CD14-positive monocyte (primary cell): ENCODE data around the gene ATG10. TPM values are rescaled to one million over a fixed set of nuclear protein-coding genes. Genes with fewer than 3 reads are reported as not detected.
"Not testable (repeated sequence)": the region's sequence is repeated elsewhere in the genome, so short reads cannot be mapped to it uniquely, and the experiment has no call there.

ENCODE experiments used
- DNase-seq, 3 donors: peaks; one replicate each; pipeline ENCODE4 v3.0.0-alpha.2; 2011 to 2022
- H2AFZ ChIP-seq: 2 replicates; pipeline ENCODE4 v1.6.0; 2012; ENCODE audit warnings: mild to moderate bottlenecking, low read depth, low read length, inconsistent platforms; ENCODE audit not compliant: insufficient read depth, poor library complexity, severe bottlenecking
- H3K27ac ChIP-seq, 2 donors: 1 replicate in 1 of 2; 2 replicates in 1 of 2; pipeline ENCODE4 v1.5.1; 2012 to 2013; ENCODE audit warnings: low read length in 2 of 2, control low read depth in 1 of 2, inconsistent platforms in 1 of 2, low read depth in 1 of 2, mild to moderate bottlenecking in 1 of 2
- H3K27me3 ChIP-seq, 2 donors: one replicate each; pipeline versions ENCODE4 v1.6.0 to v1.6.1; 2011 to 2013; ENCODE audit warnings: low read length in 2 of 2; ENCODE audit not compliant: control insufficient read depth in 2 of 2, insufficient read depth in 2 of 2
- H3K36me3 ChIP-seq, 2 donors: replicated peaks in 1 of 2; 1 replicate in 1 of 2; 2 replicates in 1 of 2; pipeline versions ENCODE4 v1.5.1 to v1.6.1; 2012 to 2013; ENCODE audit warnings: low read length in 2 of 2, control low read depth in 1 of 2, inconsistent platforms in 1 of 2, mild to moderate bottlenecking in 1 of 2; ENCODE audit not compliant: insufficient read depth in 2 of 2, control insufficient read depth in 1 of 2
- H3K4me1 ChIP-seq, 2 donors: 1 replicate in 1 of 2; 2 replicates in 1 of 2; pipeline versions ENCODE4 v1.5.1 to v1.6.1; 2012 to 2013; ENCODE audit warnings: low read length in 2 of 2, control low read depth in 1 of 2, inconsistent platforms in 1 of 2, mild to moderate bottlenecking in 1 of 2, moderate library complexity in 1 of 2; ENCODE audit not compliant: insufficient read depth in 2 of 2, control insufficient read depth in 1 of 2
- H3K4me2 ChIP-seq: replicated peaks from 2 replicates; pipeline ENCODE3; 2012; ENCODE audit warnings: low read length, moderate library complexity, mild to moderate bottlenecking; ENCODE audit not compliant: poor library complexity, severe bottlenecking; ENCODE audit errors: extremely low read depth
- H3K4me3 ChIP-seq, 3 experiments: fragments of 200-600 bp in 1 of 3; sonication (generic) in 1 of 3; replicated peaks in 1 of 3; 1 replicate in 2 of 3; 2 replicates in 1 of 3; pipeline ENCODE4 v1.5.1; 2011 to 2013; ENCODE audit warnings: low read length in 3 of 3, mild to moderate bottlenecking in 3 of 3, control low read depth in 2 of 3, low read depth in 2 of 3, inconsistent platforms in 1 of 3, moderate library complexity in 1 of 3
- H3K79me2 ChIP-seq: 2 replicates; pipeline ENCODE4 v1.6.0; 2012; ENCODE audit warnings: mild to moderate bottlenecking, control low read depth, inconsistent platforms, low read length, moderate library complexity; ENCODE audit not compliant: insufficient read depth
- H3K9ac ChIP-seq: 2 replicates; pipeline ENCODE4 v1.6.0; 2017; ENCODE audit warnings: low read length, mild to moderate bottlenecking; ENCODE audit not compliant: insufficient read depth, poor library complexity, severe bottlenecking
- H3K9me3 ChIP-seq, 2 donors: replicated peaks in 1 of 2; 1 replicate in 1 of 2; 2 replicates in 1 of 2; pipeline versions ENCODE4 v1.5.1 to v1.6.1; 2012 to 2013; ENCODE audit warnings: low read length in 2 of 2, control low read depth in 1 of 2; ENCODE audit not compliant: control insufficient read depth in 1 of 2, insufficient read depth in 1 of 2
- H4K20me1 ChIP-seq: 2 replicates; pipeline ENCODE4 v1.6.0; 2012; ENCODE audit warnings: mild to moderate bottlenecking, low read length, control low read depth, moderate library complexity; ENCODE audit not compliant: insufficient read depth
- H3K27ac Mint-ChIP-seq, 7 donors: one replicate each; pipeline ENCODE4 v1.8.0; 2020; ENCODE audit warnings: mild to moderate bottlenecking in 7 of 7, mixed read lengths in 7 of 7, moderate library complexity in 6 of 7, inconsistent platforms in 2 of 7
- H3K27me3 Mint-ChIP-seq, 3 donors: one replicate each; pipeline ENCODE4 v1.8.0; 2021 to 2022; ENCODE audit warnings: low read depth in 3 of 3, mild to moderate bottlenecking in 3 of 3, mixed read lengths in 3 of 3, moderate library complexity in 3 of 3, inconsistent platforms in 1 of 3
- H3K36me3 Mint-ChIP-seq, 2 donors: one replicate each; pipeline ENCODE4 v1.8.0; 2020; ENCODE audit warnings: mixed read lengths in 2 of 2, inconsistent platforms in 1 of 2, mild to moderate bottlenecking in 1 of 2
- H3K4me1 Mint-ChIP-seq: one replicate; pipeline ENCODE4 v1.8.0; 2020; ENCODE audit warnings: mild to moderate bottlenecking, mixed read lengths
- H3K4me3 Mint-ChIP-seq, 2 donors: one replicate each; pipeline ENCODE4 v1.8.0; 2020; ENCODE audit warnings: mild to moderate bottlenecking in 2 of 2, mixed read lengths in 2 of 2, moderate library complexity in 1 of 2
- H3K9me3 Mint-ChIP-seq, 7 donors: one replicate each; pipeline ENCODE4 v1.8.0; 2020 to 2022; ENCODE audit warnings: mixed read lengths in 7 of 7, mild to moderate bottlenecking in 6 of 7, moderate library complexity in 6 of 7, inconsistent platforms in 2 of 7
- CTCF ChIP-seq: fragments of 200-600 bp; IDR thresholded peaks from one replicate; pipeline ENCODE4 v1.8.0; 2022; ENCODE audit warnings: antibody characterized with exemption, mild to moderate bottlenecking
- WGBS: methylation state at CpG from one replicate; pipeline ENCODE4 v1.1.5; 2013; ENCODE audit warnings: missing lambda C conversion rate; ENCODE audit not compliant: insufficient coverage; 5-methylcytosine and 5-hydroxymethylcytosine counted together
- intact Hi-C, 2 donors: fragments of 100-400 bp; cut with micrococcal nuclease; formaldehyde crosslinking; loops; one replicate each; pipeline versions ENCODE4 v1.15.0 to v1.15.1; 2023
- polyA plus RNA-seq, 3 donors: library from polyadenylated mRNA; depleted of rRNA in 1 of 3; unstranded in 2 of 3; stranded (reverse) in 1 of 3; fragments of 300-500 nt in 2 of 3; fragments of >200 nt in 1 of 3; fragmentation: Illumina TruSeq in 2 of 3; gene quantifications; 1 replicate in 2 of 3; 2 replicates in 1 of 3; pipeline ENCODE4 v1.2.3, GENCODE V29; 2012 to 2021

The ATG10 gene
- polyA plus RNA-seq, 3 donors = 2.1 to 7.9 (median 5.6) TPM

DNA sequence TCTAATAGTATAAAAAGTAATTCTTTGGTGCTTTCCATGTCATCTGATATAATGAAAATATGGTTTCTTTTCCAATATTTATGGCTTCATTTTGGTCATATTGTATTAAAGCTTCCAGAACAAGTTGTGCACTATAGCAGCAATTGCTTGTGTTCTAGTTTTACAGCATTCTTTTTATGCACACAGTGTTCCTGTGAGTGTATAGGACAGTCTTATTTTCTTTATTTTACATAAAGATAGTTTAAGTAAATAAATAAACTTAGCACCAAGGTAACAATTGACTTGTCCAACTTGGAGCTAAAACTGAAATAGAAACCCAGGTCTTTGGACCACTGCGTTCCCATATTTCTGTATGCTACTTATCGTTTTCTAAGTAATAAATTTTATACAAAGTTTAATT lies 38.9 kb downstream of the ATG10 start:
- H3K4me3 Mint-ChIP-seq = no peak overlapping the region
- no peak for TF ChIP-seq CTCF
- Histone ChIP-seq H2AFZ (no peak overlapping the region), H3K27me3 (no peaks in the 10 kb centered on the region), H3K4me2 (no peak overlapping the region), H3K27ac (no peak overlapping the region), H3K4me3 (no peak overlapping the region), H3K79me2 (no peaks in the 10 kb centered on the region), H3K36me3 (peaks cover 0 to 6% of the 10 kb centered on the region in 2 donors), H3K9me3 (no peaks in the 10 kb centered on the region), H3K4me1 (no peaks in the 10 kb centered on the region), H3K9ac (no peak overlapping the region), H4K20me1 (no peaks in the 10 kb centered on the region)
- H3K27ac Mint-ChIP-seq = no peak overlapping the region
- intact Hi-C loops = no loop called here
- no peaks in the 10 kb centered on the region for H3K27me3 Mint-ChIP-seq
- H3K4me1 Mint-ChIP-seq = no peaks in the 10 kb centered on the region
- no CpG with 5 or more reads among the region's 2 CpGs for WGBS
- peaks cover 19 to 31% of the 10 kb centered on the region in 2 donors for H3K36me3 Mint-ChIP-seq
- no peak for DNase-seq
- peaks cover 0 to 16% (median 6%) of the 10 kb centered on the region in 7 donors for H3K9me3 Mint-ChIP-seq

GRCh38 chr5:82011761-82012160 lies 39.9 kb downstream of the ATG10 start:
- H3K4me1 Mint-ChIP-seq = no peaks in the 10 kb centered on the region
- WGBS = no CpG with 5 or more reads among the region's 1 CpG
- H3K27me3 ChIP-seq = no peaks in the 10 kb centered on the region
- H3K4me3 Mint-ChIP-seq = no peak overlapping the region
- H3K27ac Mint-ChIP-seq = peak overlapping the region in 1 of 7 donors; percentile 26
- H3K4me2 ChIP-seq = no peak overlapping the region
- no peak overlapping the region for H2AFZ ChIP-seq
- H3K27ac ChIP-seq = no peak overlapping the region
- no peaks in the 10 kb centered on the region for H3K4me1 ChIP-seq
- no peaks in the 10 kb centered on the region for H3K9me3 ChIP-seq
- H3K27me3 Mint-ChIP-seq = no peaks in the 10 kb centered on the region
- no peaks in the 10 kb centered on the region for H4K20me1 ChIP-seq
- H3K36me3 Mint-ChIP-seq = peaks cover 22 to 31% of the 10 kb centered on the region in 2 donors
- DNase-seq = no peak
- H3K79me2 ChIP-seq = no peaks in the 10 kb centered on the region
- peaks cover 0 to 6% of the 10 kb centered on the region in 2 donors for H3K36me3 ChIP-seq
- TF ChIP-seq CTCF = no peak
- H3K9me3 Mint-ChIP-seq = peaks cover 0 to 20% (median 13%) of the 10 kb centered on the region in 7 donors
- intact Hi-C loops = no loop called here
- H3K4me3 ChIP-seq = no peak overlapping the region
- H3K9ac ChIP-seq = no peak overlapping the region

DNA sequence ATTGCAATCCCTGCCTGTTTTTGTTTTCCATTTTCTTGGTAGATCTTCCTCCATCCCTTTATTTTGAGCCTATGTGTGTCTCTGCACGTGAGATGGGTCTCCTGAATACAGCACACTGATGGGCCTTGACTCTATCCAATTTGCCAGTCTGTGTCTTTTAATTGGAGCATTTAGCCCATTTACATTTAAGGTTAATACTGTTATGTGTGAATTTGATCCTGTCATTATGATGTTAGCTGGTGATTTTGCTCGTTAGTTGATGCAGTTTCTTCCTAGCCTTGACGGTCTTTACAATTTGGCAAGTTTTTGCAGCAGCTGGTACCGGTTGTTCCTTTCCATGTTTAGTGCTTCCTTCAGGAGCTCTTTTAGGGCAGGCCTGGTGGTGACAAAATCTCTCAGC lies 42.8 kb downstream of the ATG10 start:
- Mint-ChIP-seq H3K36me3 (peaks cover 19 to 26% of the 10 kb centered on the region in 2 donors), H3K9me3 (peaks cover 0 to 20% (median 13%) of the 10 kb centered on the region in 7 donors), H3K4me1 (peaks cover 15% of the 10 kb centered on the region)
- intact Hi-C loops, H3K4me3 Mint-ChIP-seq, H3K9ac ChIP-seq, H4K20me1 ChIP-seq, H3K27ac Mint-ChIP-seq, H3K36me3 ChIP-seq, H3K79me2 ChIP-seq, H2AFZ ChIP-seq, H3K9me3 ChIP-seq, H3K27ac ChIP-seq, H3K27me3 ChIP-seq, H3K4me2 ChIP-seq, H3K27me3 Mint-ChIP-seq, H3K4me1 ChIP-seq, H3K4me3 ChIP-seq, DNase-seq: not testable (repeated sequence)
- no CpG with 5 or more reads among the region's 4 CpGs for WGBS
